Suppressor macrophage treated with lipopolysaccharide for 4 hours (primary cell): ENCODE measurements around the gene POLR1D.
"Not testable (repeated sequence)": the region's sequence is repeated elsewhere in the genome, so short reads cannot be mapped to it uniquely, and the experiment has no call there.

Experiments used
- DNase-seq: peaks from one replicate; pipeline ENCODE4 v3.0.0-alpha.2; 2020

Gene POLR1D

GRCh38 chr13:27619093-27619727 lies 2.5 kb upstream of the POLR1D start:
- DNase-seq = no peak

GRCh38 chr13:27619728-27620376 lies 1.8 kb upstream of the POLR1D start:
- peak; percentile 49 for DNase-seq

GRCh38 chr13:27620377-27621115 lies 1.1 kb upstream of the POLR1D start, which contains the start of gene LNX2:
Gene LNX2 (minus strand): TSS chr13:27620529. CDS start chr13:27581703, 38,826 bp downstream.
- peak; percentile 98 for DNase-seq

- DNase-seq = no peak
Measured at GRCh38 chr13:27621116-27621365, 651 bp upstream of the POLR1D start.

GRCh38 chr13:27622102-27622820 lies 569 bp downstream of the POLR1D start:
- no peak for DNase-seq

GRCh38 chr13:27622881-27623280 lies 1.2 kb downstream of the POLR1D start:
- no peak for DNase-seq

GRCh38 chr13:27624071-27624470 lies 2.4 kb downstream of the POLR1D start:
- no peak for DNase-seq

- no peak for DNase-seq
Measured at GRCh38 chr13:27625839-27626238, 4.1 kb downstream of the POLR1D start.

- DNase-seq = no peak
Measured at GRCh38 chr13:27627380-27627779, 5.7 kb downstream of the POLR1D start.

- no peak for DNase-seq
Measured at GRCh38 chr13:27628081-27628480, 6.4 kb downstream of the POLR1D start.

- not testable (repeated sequence) for DNase-seq
Measured at GRCh38 chr13:27628766-27629165, 7.1 kb downstream of the POLR1D start.

GRCh38 chr13:27631156-27631555 lies 9.5 kb downstream of the POLR1D start:
- DNase-seq = no peak

- DNase-seq = peak; percentile 33
Measured at GRCh38 chr13:27631665-27632064, 10.0 kb downstream of the POLR1D start.

GRCh38 chr13:27632214-27632613 lies 10.5 kb downstream of the POLR1D start:
- no peak for DNase-seq

- no peak for DNase-seq
Measured at GRCh38 chr13:27632648-27633047, 11.0 kb downstream of the POLR1D start.

- DNase-seq = no peak
Measured at GRCh38 chr13:27634231-27634630, 12.5 kb downstream of the POLR1D start.

- DNase-seq = no peak
Measured at GRCh38 chr13:27634791-27635190, 13.1 kb downstream of the POLR1D start.

- peak; percentile 83 for DNase-seq
Measured at GRCh38 chr13:27635266-27635665, 13.6 kb downstream of the POLR1D start.

GRCh38 chr13:27636589-27637288 lies 15.0 kb downstream of the POLR1D start:
- no peak for DNase-seq

- DNase-seq = no peak
Measured at GRCh38 chr13:27637289-27637626, 15.6 kb downstream of the POLR1D start.

GRCh38 chr13:27638001-27638400 lies 16.3 kb downstream of the POLR1D start:
- no peak for DNase-seq

- DNase-seq = no peak
Measured at GRCh38 chr13:27638521-27638920, 16.8 kb downstream of the POLR1D start.

GRCh38 chr13:27639186-27639585 lies 17.5 kb downstream of the POLR1D start:
- DNase-seq = no peak
